ENCODE data around the gene NFIX. TPM values are rescaled to one million over a fixed set of nuclear protein-coding genes. Genes with fewer than 3 reads are reported as not detected.

The NFIX gene
- total and polyA plus RNA-seq, 12 donors, result 16.8 to 162 (median 138) TPM

GRCh38 chr19:13102666-13103580 is 107.6 kb downstream of the NFIX start, which contains the start of gene LYL1:
TSS of gene LYL1 (minus strand) at chr19:13102858. CDS start at chr19:13101171, 1,687 bp downstream.
- peaks cover 19 to 81% (median 63%) of the 10 kb centered on the region in 9 donors for H3K4me1 ChIP-seq
- no peaks in the 10 kb centered on the region for H3K9me3 ChIP-seq
- TF ChIP-seq CTCF (IDR thresholded peaks at IDR 0.05), result peak in 3 of 9 donors; percentile 18 to 33 (median 25)
- peak; percentile 91 for DNase-seq
- peak within 1 kb of the TSS; percentile 30 to 65 (median 55) for H3K4me3 ChIP-seq
- H3K36me3 ChIP-seq, result peaks cover 0 to 28% (median 0%) of the 10 kb centered on the region in 9 donors
- peak; percentile 71 to 88 (median 80) for ATAC-seq
- 2% methylated on average over 34 to 47 of the region's 47 CpGs for WGBS, 2 donors
- intact Hi-C loops (cut with DNase I), result loop anchor here in 7 of 10 donors (1.0 to 5.0 kb wide), 4 partner anchors 41 to 49 kb away; partner anchors contain the start of genes IER2 (in 6 of the 7) and STX10 (in 6 of the 7)
- H3K27ac ChIP-seq, result peak within 1 kb of the TSS; percentile 85 to 96 (median 92)
- H3K27me3 ChIP-seq, result no peaks in the 10 kb centered on the region

- ATAC-seq (no peak), DNase-seq (no peak)
- Histone ChIP-seq H3K9me3 (no peaks in the 10 kb centered on the region), H3K27ac (peak overlapping the region; percentile 85 to 96 (median 92)), H3K4me1 (peaks cover 17 to 74% (median 57%) of the 10 kb centered on the region in 9 donors), H3K4me3 (peak overlapping the region in 6 of 10 donors; percentile 24 to 65 (median 42)), H3K27me3 (no peaks in the 10 kb centered on the region), H3K36me3 (peaks cover 0 to 28% (median 0%) of the 10 kb centered on the region in 9 donors)
- 67 to 73% methylated on average over 13 of the region's 13 CpGs for WGBS, 2 donors
- TF ChIP-seq CTCF (IDR thresholded peaks at IDR 0.05), result no peak
- intact Hi-C loops (cut with DNase I), result loop anchor here in 6 of 10 donors (2.0 to 5.0 kb wide), 3 partner anchors 41 to 49 kb away; partner anchors contain the start of genes IER2 (in 6 of the 6) and STX10 (in 6 of the 6)
Observed at GRCh38 chr19:13103581-13104359, 108.5 kb downstream of the NFIX start.

GRCh38 chr19:13104360-13104847 is 109.1 kb downstream of the NFIX start:
- DNase-seq, result peak; percentile 80 to 85
- peak; percentile 8 to 51 (median 43) for ATAC-seq
- peak overlapping the region in 6 of 10 donors; percentile 23 to 60 (median 28) for H3K4me3 ChIP-seq
- H3K4me1 ChIP-seq, result peaks cover 13 to 69% (median 53%) of the 10 kb centered on the region in 9 donors
- WGBS, 2 donors, result 30 to 46% methylated on average over 33 of the region's 33 CpGs
- peak; percentile 46 to 86 (median 72) for TF ChIP-seq CTCF (IDR thresholded peaks at IDR 0.05)
- intact Hi-C loops (cut with DNase I), result loop anchor here in 5 of 10 donors (5.0 kb wide), 2 partner anchors 42 to 48 kb away; partner anchors contain the start of genes IER2 (in 4 of the 5) and STX10 (in 4 of the 5)
- no peaks in the 10 kb centered on the region for H3K9me3 ChIP-seq
- H3K27ac ChIP-seq, result peak overlapping the region; percentile 52 to 96 (median 92)
- H3K27me3 ChIP-seq, result no peaks in the 10 kb centered on the region
- peaks cover 0 to 31% (median 3%) of the 10 kb centered on the region in 9 donors for H3K36me3 ChIP-seq

All from heart right ventricle (tissue), 16 donors.